Mesodermal cell (in vitro differentiated cells): ENCODE measurements around the gene TOX4.
A peak's percentile ranks its signal among the peaks of the same experiment; 100 is the strongest.
"Not testable (repeated sequence)": the region's sequence is repeated elsewhere in the genome, so short reads cannot be mapped to it uniquely, and the experiment has no call there.

ENCODE experiments used
- H3K27ac ChIP-seq: 2 replicates; pipeline ENCODE4 v1.7.0; 2013; ENCODE audit warnings: mild to moderate bottlenecking, low read depth, low read length, moderate library complexity; ENCODE audit not compliant: severe bottlenecking
- H3K36me3 ChIP-seq: 2 replicates; pipeline ENCODE4 v1.7.1; 2013; ENCODE audit warnings: mild to moderate bottlenecking, low read length, moderate library complexity; ENCODE audit not compliant: control insufficient read depth, insufficient read depth
- H3K4me1 ChIP-seq: one replicate; pipeline ENCODE4 v1.7.1; 2013; ENCODE audit warnings: mild to moderate bottlenecking, low read length; ENCODE audit not compliant: insufficient read depth, control insufficient read depth, poor library complexity, severe bottlenecking
- H3K4me3 ChIP-seq: 2 replicates; pipeline ENCODE4 v1.7.0; 2013; ENCODE audit warnings: low read length, control low read depth, mild to moderate bottlenecking; ENCODE audit not compliant: insufficient read depth, poor library complexity, severe bottlenecking; ENCODE audit errors: extremely low read depth
- H3K9me3 ChIP-seq: 2 replicates; pipeline ENCODE4 v1.7.1; 2013; ENCODE audit warnings: mild to moderate bottlenecking, low read length, moderate library complexity; ENCODE audit not compliant: control insufficient read depth
- WGBS, 2 experiments: methylation state at CpG; one replicate each; pipeline ENCODE4 v1.1.5; 2013; ENCODE audit warnings: missing lambda C conversion rate in 2 of 2; ENCODE audit not compliant: insufficient coverage in 2 of 2; 5-methylcytosine and 5-hydroxymethylcytosine counted together

TOX4 gene

GRCh38 chr14:21535545-21536417 is 58.8 kb downstream of the TOX4 start:
- Histone ChIP-seq H3K36me3 (no peaks in the 10 kb centered on the region), H3K4me1 (peaks cover 8% of the 10 kb centered on the region), H3K4me3 (peak overlapping the region; percentile 58), H3K27ac (peak overlapping the region; percentile 69), H3K9me3 (no peaks in the 10 kb centered on the region)
- WGBS, 2 experiments = 0 to 11% methylated on average over 2 to 4 of the region's 6 CpGs

- Histone ChIP-seq H3K36me3 (no peaks in the 10 kb centered on the region), H3K4me3 (peak overlapping the region; percentile 58), H3K4me1 (peaks cover 8% of the 10 kb centered on the region), H3K9me3 (no peaks in the 10 kb centered on the region), H3K27ac (peak overlapping the region; percentile 69)
- 0 to 1% methylated on average over 14 to 17 of the region's 25 CpGs for WGBS, 2 experiments
Observed at GRCh38 chr14:21536418-21537089, 59.6 kb downstream of the TOX4 start.

- Histone ChIP-seq H3K4me3 (peak overlapping the region; percentile 58), H3K4me1 (peaks cover 8% of the 10 kb centered on the region), H3K27ac (peak overlapping the region; percentile 36), H3K9me3 (no peaks in the 10 kb centered on the region), H3K36me3 (no peaks in the 10 kb centered on the region)
- 3% methylated on average over 3 of the region's 3 CpGs for WGBS, 2 experiments
Observed at GRCh38 chr14:21537090-21537424, 60.1 kb downstream of the TOX4 start.

- no CpG with 5 or more reads among the region's 3 CpGs for WGBS, 2 experiments
- Histone ChIP-seq H3K27ac (peak overlapping the region; percentile 13), H3K9me3 (no peaks in the 10 kb centered on the region), H3K4me3 (no peak overlapping the region), H3K4me1 (peaks cover 8% of the 10 kb centered on the region), H3K36me3 (no peaks in the 10 kb centered on the region)
Observed at GRCh38 chr14:21539189-21539940, 62.4 kb downstream of the TOX4 start.

GRCh38 chr14:21541413-21542074 is 64.5 kb downstream of the TOX4 start:
- H3K27ac ChIP-seq = no peak overlapping the region
- 75 to 92% methylated on average over 2 of the region's 9 CpGs for WGBS, 2 experiments
- H3K4me3 ChIP-seq = no peak overlapping the region
- no peaks in the 10 kb centered on the region for H3K36me3 ChIP-seq
- no peaks in the 10 kb centered on the region for H3K4me1 ChIP-seq
- H3K9me3 ChIP-seq = no peaks in the 10 kb centered on the region

- no peak overlapping the region for H3K27ac ChIP-seq
- H3K4me3 ChIP-seq = no peak overlapping the region
- H3K9me3 ChIP-seq = no peaks in the 10 kb centered on the region
- no peaks in the 10 kb centered on the region for H3K36me3 ChIP-seq
- 20 to 40% methylated on average over 4 of the region's 7 CpGs for WGBS, 2 experiments
- no peaks in the 10 kb centered on the region for H3K4me1 ChIP-seq
Observed at GRCh38 chr14:21543521-21543960, 66.5 kb downstream of the TOX4 start.

- 69 to 86% methylated on average over 4 of the region's 5 CpGs for WGBS, 2 experiments
- Histone ChIP-seq H3K36me3 (no peaks in the 10 kb centered on the region), H3K27ac (no peak overlapping the region), H3K9me3 (no peaks in the 10 kb centered on the region), H3K4me3 (no peak overlapping the region), H3K4me1 (no peaks in the 10 kb centered on the region)
Observed at GRCh38 chr14:21543963-21544362, 67.0 kb downstream of the TOX4 start.

- not testable (repeated sequence) for H3K27ac ChIP-seq, H3K9me3 ChIP-seq, H3K4me1 ChIP-seq, H3K36me3 ChIP-seq, H3K4me3 ChIP-seq
- 89 to 100% methylated on average over 3 to 4 of the region's 7 CpGs for WGBS, 2 experiments
Observed at GRCh38 chr14:21544588-21544987, 67.6 kb downstream of the TOX4 start.
